Measurements from ENCODE around the gene GAL3ST1.

- TF ChIP-seq, protein P1, sequence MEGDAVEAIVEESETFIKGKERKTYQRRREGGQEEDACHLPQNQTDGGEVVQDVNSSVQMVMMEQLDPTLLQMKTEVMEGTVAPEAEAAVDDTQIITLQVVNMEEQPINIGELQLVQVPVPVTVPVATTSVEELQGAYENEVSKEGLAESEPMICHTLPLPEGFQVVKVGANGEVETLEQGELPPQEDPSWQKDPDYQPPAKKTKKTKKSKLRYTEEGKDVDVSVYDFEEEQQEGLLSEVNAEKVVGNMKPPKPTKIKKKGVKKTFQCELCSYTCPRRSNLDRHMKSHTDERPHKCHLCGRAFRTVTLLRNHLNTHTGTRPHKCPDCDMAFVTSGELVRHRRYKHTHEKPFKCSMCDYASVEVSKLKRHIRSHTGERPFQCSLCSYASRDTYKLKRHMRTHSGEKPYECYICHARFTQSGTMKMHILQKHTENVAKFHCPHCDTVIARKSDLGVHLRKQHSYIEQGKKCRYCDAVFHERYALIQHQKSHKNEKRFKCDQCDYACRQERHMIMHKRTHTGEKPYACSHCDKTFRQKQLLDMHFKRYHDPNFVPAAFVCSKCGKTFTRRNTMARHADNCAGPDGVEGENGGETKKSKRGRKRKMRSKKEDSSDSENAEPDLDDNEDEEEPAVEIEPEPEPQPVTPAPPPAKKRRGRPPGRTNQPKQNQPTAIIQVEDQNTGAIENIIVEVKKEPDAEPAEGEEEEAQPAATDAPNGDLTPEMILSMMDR (IDR thresholded peaks at IDR 0.05), result no peak
- TF ChIP-seq POLR2A (IDR thresholded peaks at IDR 0.05; ENCODE audit: low read depth), result no peak
- TF ChIP-seq POLR2AphosphoS5 (IDR thresholded peaks at IDR 0.05), result no peak
- TF ChIP-seq EP300 (IDR thresholded peaks at IDR 0.05), result no peak
These were observed 6.2 kb downstream of the GAL3ST1 start for GRCh38 chr22:30568137-30568805.

Data from esophagus muscularis mucosa (tissue), 4 donors.